ENCODE results near the gene OBP2A. TPM values are rescaled to one million over a fixed set of nuclear protein-coding genes. Genes with fewer than 3 reads are reported as not detected.
A peak's percentile ranks its signal among the peaks of the same experiment; 100 is the strongest.
"Not testable (repeated sequence)": the region's sequence is repeated elsewhere in the genome, so short reads cannot be mapped to it uniquely, and the experiment has no call there.

OBP2A gene
- total RNA-seq, 1 donor from 2014 or later: not detected

DNA sequence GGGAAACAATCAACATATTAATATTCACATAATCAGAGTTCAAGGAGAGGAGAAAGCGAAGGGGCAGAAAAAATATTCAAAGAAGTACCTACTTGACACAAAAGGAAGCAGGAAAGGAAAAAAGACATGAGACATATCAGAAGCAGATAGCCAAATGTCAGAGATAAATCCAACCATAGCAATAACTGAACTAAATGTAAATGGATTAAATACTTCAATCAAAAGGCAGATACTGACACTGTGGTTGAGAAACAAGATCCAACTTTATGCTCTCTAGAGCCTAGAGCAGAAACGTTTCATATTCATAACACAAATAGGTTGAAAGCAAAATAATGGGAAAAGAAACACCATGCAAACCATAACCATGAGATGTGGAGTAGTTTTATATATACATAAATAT is 36.5 kb upstream of the OBP2A start:
- DNase-seq (ENCODE audit: low spot score): no peak

DNA sequence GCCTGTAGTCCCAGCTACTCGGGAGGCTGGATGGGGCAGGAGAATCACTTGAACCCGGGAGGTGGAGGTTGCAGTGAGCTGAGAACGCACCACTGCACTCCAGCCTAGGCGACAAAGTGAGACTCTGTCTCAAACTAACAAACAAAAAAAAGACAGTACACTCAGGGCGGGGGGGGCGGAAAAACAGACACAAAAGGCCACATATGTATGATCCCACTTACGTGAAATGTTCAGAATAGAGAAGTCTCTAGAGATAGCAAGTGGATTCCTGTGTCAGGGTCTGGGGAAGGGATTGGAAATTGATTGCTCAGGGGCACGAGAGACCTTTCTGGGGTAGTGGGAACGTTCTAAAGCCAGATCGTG is 33.7 kb upstream of the OBP2A start:
- peak; percentile 1 for DNase-seq (ENCODE audit: low spot score)

DNA sequence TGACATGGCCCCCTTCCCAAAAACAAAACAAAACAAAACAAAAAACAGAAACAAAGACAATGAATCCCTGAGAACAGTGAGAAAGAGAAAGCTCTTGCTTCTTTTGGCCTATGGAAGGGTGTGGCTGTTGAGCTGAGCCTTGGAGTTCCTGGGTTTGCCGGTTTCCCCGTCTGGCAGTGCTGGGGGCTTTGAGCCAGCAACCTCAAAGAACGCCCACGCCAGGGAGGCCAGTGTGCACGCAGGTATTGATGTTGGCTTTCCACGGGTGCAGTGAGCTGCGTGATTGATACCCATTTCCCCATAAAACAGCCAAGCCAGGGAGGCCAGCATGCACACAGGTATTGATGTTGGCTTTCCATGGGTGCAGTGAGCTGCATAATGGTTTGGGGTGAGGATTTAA is 33.0 kb upstream of the OBP2A start:
- DNase-seq (ENCODE audit: low spot score): peak; percentile 25

DNA sequence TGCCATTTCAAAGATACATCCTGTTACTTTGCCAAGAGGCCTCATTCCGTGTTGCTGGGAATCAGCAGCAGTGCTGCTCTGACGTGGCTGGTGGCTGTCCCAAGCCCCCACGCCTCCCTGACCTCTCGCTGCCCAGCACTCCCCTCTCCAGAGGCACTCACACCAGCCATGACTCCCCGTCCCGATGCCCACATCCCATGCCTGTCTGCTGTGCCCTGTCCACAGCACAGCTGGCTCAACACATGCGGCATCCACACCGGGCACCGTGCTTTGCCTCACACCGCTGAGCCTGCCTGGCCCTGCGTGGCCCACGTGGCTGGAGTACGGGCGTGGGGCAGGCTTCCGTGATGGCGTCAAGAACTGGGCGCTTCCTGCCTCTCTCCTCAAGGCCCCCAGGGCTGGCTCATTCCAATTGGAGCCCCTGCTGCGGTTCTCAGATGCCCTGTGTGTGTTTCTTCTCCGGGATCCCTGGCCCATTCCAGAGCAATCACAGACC is 32.5 kb upstream of the OBP2A start:
- DNase-seq (ENCODE audit: low spot score): peak; percentile 12

DNA sequence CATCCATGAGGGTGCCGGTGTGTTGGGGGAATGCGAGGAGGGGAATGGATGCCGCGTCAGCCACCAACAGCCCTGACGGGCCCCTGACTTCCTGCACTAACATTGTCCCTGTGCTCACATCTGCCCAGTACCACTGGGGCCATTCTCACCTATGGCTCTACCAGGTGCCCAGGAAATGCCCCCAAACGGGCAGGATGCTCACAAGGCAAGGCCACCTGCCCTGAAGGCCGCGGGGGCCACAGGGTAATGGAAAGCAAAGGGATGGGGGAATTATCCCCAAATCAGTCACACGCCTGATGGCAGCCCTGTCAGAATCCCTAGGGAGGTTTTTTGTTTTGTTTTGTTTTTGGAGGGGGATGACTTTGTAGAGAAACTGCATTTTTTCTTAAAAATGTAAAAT is 32.0 kb upstream of the OBP2A start:
- DNase-seq (ENCODE audit: low spot score): not testable (repeated sequence)

DNA sequence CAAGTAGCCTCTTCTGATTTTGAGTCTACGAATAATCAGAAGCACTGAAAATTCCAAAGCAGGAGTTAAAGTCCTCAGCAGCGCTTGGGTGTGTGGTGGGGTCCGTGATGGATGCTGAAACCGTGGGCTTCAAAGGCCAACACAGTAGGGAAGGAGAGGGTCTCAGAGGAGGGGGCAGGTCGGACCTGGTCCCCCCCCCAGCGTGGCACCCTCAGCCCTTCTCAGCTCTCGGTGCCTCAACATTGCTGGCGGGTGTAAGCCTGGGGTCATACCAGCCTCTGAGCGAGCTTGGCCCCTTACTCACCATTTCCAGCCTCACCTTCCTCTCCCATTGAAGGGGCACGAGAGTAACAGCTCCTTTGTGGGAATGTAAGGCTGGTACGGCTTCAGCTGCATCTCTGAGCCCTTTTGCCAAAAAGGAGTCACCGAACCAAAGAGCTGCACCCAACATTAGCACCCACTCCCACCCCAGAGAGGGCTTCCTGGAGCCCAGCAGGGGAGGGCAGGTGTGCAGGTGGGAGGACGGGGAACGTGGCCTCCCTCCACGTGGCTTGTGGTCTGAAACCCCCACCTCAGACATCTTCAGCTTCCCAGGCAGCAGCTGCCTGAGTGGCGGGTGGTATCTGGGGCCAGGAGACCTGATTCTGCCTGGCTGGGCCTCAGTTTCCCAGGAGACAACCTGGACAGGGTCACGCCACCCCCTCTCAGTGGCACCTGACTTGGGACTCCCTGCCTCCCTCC is 31.4 kb upstream of the OBP2A start:
- DNase-seq (ENCODE audit: low spot score): no peak

DNA sequence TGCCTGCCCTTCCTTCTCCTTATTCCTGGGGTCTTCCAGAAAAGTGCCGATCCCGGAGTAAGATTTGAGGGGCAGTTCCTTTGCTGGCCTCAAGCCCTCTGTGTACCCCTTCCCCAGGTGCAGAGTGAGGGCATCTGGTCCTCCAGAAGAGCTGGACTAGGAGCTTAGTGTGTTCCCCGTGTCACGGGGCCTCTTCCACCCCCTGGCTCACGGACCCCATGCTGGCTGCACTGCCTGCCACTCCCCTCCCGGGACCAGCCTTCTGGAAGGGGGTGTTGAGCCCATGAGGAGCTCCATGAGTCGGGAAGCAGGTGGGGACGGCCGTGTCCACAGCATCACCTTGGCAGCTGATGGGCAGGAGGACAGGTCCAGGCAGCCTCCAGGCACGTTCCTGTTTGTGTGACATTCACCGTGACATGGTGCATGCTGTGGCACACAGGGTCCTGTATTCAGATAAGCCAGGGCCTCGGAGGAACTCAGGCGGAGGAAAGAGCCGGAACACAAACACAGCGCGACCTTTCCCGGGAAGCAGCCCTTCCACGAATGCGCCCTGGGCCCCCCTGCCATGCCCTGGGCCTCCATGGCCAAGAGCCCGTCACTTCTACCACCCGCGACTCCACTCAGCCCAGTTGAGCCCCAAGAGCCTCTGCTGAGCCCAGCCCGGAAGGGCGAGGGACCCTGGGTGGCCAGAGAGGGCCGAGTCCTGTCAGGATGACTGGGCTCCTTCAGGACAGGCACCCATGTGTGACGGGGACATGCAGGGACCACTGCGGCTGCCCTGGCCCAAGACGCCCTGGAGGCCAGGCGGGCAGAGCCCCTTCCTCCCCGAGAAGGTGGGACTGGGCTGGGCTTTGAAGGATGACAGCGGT is 30.6 kb upstream of the OBP2A start:
- DNase-seq (ENCODE audit: low spot score): no peak

DNA sequence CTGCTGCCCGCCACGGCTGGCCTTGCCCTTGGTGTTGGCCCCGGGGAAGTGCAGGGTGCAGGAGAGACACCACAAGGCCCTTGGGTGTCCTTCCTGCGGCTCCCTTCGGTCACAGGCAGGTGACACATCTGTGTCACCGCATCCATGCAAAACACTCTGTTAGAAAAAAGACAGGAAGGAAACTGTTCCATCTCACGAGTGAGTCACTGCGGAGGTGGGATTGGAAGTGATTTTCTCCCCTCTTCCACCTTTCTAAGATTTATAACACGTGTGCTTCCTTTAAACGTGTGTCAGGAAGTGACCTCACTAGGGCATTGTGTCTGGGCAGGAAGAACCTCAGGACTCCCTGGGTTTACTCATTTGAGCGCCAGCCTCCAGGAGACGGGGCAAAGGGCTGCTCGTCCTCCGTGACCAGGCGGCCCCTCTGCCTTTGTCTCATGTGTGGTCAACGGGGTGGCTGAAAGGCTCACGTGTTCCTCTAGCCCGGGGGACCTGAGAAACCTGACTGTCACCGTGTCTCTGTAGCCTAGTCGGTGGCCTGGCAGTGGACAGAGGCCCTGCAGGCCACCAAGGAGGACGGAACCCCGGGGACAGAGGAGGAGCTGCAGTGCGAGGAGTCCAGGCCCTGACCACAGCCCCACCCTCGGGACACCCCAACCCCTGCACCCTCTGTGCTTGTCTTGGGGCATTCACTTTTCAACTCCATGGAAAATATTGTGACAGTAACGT is 29.6 kb upstream of the OBP2A start:
- DNase-seq (ENCODE audit: low spot score): peak; percentile 27

DNA sequence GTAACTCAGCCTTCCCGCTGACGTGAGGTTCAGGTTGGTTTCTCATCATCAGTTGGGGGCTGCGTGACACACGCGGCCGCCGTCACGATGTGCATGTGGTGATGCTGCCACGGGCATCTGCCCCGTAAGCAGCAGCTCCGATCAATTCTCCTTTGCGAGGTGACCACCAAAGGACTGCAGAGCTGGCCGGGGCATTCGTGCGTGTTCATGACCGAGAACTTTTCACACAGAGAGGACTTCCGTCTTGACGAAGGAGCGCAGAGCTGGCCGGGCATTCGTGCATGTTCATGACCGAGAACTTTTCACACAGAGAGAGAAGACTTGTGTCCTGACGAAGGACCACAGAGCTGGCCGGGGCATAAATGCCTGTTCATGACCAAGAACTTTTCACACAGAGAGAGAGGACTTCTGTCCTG is 28.5 kb upstream of the OBP2A start:
- DNase-seq (ENCODE audit: low spot score): peak; percentile 25

DNA sequence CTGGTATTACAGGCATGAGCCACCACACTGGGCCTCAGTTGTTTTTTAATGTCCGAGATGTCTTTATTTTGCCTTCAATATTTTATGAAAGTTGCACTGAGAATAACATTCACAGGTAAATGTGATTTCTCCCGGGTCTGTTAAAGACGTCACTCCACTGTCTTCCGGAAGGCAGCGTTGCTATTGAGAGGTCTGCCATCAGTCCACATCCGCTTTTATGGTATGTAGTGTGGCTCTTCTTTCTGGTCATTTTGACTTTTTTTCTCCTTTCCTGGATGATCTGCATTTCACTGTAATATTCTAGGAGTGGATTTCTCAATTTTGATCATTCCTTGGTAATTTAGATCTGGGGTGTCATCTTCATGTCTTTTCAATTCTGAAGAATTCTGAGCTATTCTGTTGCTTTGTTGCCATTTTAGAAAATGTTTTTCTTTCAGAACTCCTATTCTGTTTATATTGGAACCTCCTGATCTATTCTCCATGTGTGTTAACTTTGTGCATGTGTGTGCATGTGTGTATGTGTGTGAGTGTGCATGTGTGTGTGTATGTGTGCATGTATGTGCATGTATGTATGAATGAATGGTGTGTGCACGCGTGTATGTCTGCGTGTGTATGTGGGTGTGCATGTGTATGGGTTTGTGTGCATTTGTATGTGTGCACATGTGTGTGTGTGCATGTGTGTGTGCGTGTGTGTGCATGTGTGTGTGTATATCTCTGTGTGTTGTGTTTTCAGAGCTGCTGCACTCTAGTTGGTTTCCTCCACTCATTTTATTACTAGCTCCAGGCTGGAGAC is 26.6 kb upstream of the OBP2A start:
- DNase-seq (ENCODE audit: low spot score): peak; percentile 7

DNA sequence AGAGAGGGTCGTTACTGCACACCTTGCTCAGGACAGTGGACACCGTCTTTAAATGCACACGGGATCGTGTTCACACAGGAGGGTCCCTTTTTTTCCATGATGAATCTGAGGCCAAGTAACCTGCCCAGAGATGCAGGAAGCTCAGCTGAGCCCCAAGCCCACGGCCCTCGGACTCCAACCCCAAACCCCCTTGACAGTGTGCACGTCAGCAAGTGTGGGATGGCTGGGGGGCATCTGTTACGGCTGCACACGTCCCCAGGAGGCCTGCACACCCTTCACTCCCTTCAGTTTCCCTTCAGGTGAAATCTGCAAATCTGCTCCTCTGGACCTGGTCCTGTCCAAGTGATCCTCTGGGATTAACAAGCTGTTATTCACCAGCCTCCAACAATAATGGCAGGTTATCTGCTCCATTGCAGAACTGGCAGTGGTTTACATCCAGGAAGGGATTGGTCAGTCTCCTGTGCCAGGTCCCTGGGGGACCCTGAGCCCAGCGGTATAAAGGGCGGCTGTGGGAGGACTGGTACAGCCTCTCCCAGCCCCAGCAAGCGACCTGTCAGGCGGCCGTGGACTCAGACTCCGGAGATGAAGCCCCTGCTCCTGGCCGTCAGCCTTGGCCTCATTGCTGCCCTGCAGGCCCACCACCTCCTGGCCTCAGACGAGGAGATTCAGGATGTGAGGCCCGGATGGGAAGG is 24.9 kb upstream of the OBP2A start, which contains the start of gene LCN1:
Gene LCN1 (plus strand): TSS at position 525 of the 692 bp plus-strand sequence. CDS start 58 bp downstream, at position 583.
- DNase-seq (ENCODE audit: low spot score): peak; percentile 29

DNA sequence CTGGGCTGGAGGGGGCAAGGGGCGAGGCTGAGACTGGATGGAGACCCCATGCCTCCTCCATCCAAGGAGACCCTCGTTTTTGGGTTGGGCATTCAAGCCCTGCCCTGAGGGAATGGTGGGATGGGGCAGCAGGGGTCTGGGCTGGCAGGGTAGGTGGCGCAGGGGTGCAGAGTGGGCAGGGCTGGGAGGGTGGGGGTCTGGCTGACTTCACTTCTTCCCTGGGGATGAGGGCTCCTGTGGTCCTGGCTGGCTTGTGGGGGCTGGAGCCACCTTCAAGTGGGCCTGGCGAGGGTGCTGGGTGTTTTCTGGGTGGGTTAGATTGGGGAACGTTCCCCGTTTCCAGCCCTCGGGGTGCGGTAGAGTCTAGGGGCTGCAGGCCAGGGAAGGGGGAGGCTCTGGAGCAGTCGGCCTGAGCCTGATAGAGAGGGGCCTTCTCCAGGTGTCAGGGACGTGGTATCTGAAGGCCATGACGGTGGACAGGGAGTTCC is 24.3 kb upstream of the OBP2A start:
- peak; percentile 12 for DNase-seq (ENCODE audit: low spot score)

DNA sequence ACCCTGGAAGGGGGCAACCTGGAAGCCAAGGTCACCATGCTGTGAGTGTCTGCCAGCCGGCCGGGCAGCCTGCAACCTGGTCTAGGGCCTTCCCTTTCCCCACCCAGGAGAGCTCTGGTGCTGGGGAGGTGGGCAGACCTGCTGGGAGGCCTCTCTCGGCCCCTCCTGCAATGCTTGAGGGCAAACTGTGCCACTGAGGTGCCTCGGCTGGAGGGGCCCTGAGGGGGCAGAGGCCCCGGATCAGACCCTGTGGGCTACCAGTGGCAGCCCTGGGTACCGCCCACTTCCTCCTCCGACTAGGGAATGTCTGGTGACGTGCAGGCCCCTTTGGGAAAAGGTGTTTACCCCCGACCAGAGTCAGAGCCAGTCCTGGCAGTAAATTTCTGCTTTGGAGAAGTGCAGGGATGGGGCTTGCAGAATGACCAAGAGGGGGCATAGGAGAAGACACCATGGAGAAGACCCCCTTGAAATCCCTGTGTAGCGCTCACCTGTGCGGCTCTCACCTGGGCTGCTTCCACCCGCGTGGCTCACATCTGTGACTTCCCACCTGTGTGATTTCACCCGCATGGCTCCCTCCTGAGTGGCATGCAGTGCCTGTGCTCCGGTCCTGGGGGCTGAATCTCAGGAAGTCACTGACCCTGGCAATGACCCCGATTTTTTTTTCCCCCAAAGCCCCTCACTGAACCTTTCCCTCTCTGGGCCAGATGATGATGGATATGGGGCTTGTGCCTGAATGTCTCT is 23.6 kb upstream of the OBP2A start:
- DNase-seq (ENCODE audit: low spot score): peak; percentile 33

DNA sequence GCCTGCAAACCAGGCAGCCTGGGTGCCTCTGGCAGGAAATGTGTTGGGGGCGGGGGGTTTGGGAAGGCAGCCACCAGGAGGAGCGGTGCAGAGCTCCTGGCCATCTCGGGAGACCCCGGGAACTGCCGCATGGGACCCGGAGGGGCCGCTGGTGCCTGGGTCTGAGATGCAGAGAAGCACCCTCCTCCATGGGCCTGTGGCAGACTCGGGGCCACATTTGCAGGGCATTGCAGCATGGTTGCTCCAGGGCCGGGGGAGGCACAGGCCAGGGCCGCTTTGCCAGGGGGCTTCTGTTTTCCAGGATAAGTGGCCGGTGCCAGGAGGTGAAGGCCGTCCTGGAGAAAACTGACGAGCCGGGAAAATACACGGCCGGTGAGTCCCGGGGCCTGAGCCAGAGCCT is 23.0 kb upstream of the OBP2A start:
- peak; percentile 37 for DNase-seq (ENCODE audit: low spot score)

DNA sequence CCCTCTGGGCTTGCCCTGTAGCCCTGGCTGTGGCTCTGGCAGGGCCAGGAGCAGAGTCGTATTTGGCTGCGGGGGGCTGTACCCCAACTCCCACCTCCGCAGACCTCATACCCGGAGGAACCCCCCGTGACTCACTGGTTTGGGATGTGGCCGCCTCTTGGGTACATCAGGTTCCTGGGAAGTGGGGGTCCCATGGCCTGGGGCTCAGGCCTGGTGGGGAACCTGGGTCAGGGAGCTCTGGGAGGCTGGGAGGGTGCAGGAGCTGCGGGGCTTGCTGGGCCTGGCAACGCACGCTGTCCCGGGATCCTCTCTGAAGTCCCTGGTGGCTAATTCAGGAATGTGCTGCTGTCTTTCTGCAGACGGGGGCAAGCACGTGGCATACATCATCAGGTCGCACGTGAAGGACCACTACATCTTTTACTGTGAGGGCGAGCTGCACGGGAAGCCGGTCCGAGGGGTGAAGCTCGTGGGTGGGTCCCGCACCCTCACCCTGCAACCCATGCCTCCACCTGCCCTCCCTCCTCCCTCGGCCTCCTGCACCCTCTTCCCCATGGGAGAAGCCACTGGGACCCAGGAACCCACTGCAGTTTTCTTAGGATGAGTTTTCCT is 22.3 kb upstream of the OBP2A start:
- DNase-seq (ENCODE audit: low spot score): peak; percentile 28

DNA sequence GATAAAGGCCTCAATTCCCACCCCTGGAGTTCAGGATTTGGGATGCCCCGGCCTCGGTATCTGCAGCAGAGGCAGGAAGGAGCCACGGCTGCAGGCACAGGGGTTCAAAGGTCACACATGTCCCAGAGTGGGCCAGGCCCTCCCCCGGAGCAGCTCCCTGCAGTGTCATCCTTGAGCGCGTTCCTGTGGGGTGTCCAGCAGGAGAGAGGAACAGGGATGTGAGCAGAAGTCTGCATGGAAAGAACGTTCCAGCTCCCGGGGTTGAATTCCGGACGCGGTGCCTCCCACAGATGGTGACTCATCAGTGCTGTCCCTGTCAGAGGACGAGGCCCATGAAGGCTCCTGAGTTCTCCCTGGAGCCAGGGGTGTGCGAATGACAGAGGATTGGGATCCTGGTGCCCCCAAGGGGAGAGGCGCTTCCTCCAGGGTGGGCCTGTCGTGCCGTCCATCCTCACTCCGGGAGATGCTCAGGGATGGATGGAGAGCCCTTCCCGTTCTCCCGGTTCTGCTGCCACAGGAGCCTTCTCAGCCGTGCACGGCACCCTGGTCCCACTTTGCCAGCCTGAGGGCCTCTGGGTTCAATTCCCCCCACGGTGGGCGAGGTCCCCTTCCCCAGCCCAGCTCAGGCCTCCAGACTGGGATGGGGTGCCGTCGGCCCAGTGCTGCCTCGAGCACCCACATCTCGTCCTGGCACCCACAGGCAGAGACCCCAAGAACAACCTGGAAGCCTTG is 21.6 kb upstream of the OBP2A start:
- DNase-seq (ENCODE audit: low spot score): peak; percentile 34

DNA sequence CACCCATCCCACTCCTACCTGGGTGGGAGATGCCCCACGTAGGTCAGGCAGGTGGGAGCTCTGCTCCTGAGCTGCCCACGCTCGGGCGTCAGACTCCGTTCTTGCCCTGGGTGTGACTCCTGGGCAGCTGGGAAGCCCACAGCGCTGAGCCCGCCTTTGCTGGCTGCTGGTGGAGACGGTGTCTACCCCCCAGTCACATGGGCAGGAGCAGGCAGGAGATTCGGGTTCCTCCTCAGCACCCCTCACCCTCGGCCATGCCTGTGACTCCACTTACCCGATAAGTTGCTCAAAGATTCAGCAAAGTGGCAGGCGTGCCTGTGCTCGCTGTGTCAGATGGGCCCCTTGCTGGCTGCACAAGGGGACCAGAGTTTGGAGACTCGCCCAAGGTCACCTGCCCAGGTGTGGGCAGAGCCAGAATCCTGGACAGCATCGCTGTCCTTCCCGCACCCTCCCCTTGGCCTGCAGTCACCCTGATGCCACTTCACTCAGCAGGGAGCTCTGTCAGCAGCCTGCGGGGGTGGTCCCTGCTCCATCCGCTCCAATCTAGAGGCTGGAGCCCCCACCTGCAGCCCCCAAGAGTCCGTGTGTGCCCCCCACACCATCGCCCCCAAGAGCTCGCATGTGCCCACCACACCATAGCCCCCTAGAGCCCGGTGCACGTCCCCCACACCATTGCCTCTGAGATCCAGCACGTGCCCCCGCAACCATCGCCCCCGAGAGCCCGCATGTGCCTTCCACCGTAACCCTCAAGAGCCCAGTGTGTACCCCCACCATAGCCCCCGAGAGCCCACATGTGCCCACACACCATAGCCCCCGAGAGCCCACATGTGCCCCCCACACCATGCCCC is 20.5 kb upstream of the OBP2A start:
- peak; percentile 29 for DNase-seq (ENCODE audit: low spot score)

All from ureter (tissue), 1 donor.